BJ (cell line): ENCODE results near the gene DNAH12. TPM values are rescaled to one million over a fixed set of nuclear protein-coding genes. Genes with fewer than 3 reads are reported as not detected.
"Not testable (repeated sequence)": the region's sequence is repeated elsewhere in the genome, so short reads cannot be mapped to it uniquely, and the experiment has no call there.

ENCODE experiments used
- CTCF ChIA-PET: fragments of 350-600 bp; formaldehyde crosslinking; extraction: SDS; loops from one replicate; lab custom pipeline; 2021; ENCODE audit warnings: antibody characterized with exemption, inconsistent platforms; lab: Yijun Ruan, JAX
- POLR2A ChIA-PET: fragments of 300-600 bp; sonication (Branson Sonifier 250); formaldehyde crosslinking; extraction: SDS; loops from one replicate; lab custom pipeline; 2021; ENCODE audit warnings: antibody characterized with exemption; lab: Charles Lee
- DNase-seq: peaks from one replicate; pipeline ENCODE4 v3.0.0-alpha.2; 2011; ENCODE audit warnings: low read depth
- H3K27me3 ChIP-seq: 2 replicates; pipeline ENCODE4 v1.6.0; 2011; ENCODE audit warnings: low read length; ENCODE audit not compliant: control insufficient read depth, insufficient read depth
- H3K36me3 ChIP-seq: 2 replicates; pipeline ENCODE4 v1.5.1; 2011; ENCODE audit warnings: low read length; ENCODE audit not compliant: control insufficient read depth, insufficient read depth
- H3K4me3 ChIP-seq: 2 replicates; pipeline ENCODE4 v1.5.1; 2011; ENCODE audit warnings: low read depth, mild to moderate bottlenecking, control low read depth, low read length
- CTCF ChIP-seq: IDR thresholded peaks from 2 replicates; pipeline ENCODE4 v1.5.1; 2011; ENCODE audit warnings: low read depth, mild to moderate bottlenecking, control low read depth, inconsistent platforms, low read length, moderate library complexity; ENCODE audit not compliant: insufficient read depth
- polyA plus RNA-seq: library from polyadenylated mRNA; depleted of rRNA; stranded (reverse); fragments of >200 nt; gene quantifications from 2 replicates; pipeline ENCODE4 v1.2.3, GENCODE V29; 2011

DNAH12 gene
- polyA plus RNA-seq, 1 experiment = not detected

- Histone ChIP-seq H3K4me3 (no peak overlapping the region), H3K36me3 (no peaks in the 10 kb centered on the region), H3K27me3 (no peaks in the 10 kb centered on the region; the same call in 1 of the 2 replicates)
- POLR2A ChIA-PET = no interaction called here
- no peak for TF ChIP-seq CTCF
- CTCF ChIA-PET = no interaction called here
- DNase-seq = no peak
Measured at GRCh38 chr3:57314204-57314603, 229.9 kb downstream of the DNAH12 start.

- DNase-seq = no peak
- TF ChIP-seq CTCF = no peak
- no peak overlapping the region for H3K4me3 ChIP-seq
- CTCF ChIA-PET = interaction anchor here (0.6 kb wide), 1 partner anchor 12 kb away, joined by 3 read pairs; no protein-coding TSS in a partner anchor
- H3K36me3 ChIP-seq = no peaks in the 10 kb centered on the region
- no peaks in the 10 kb centered on the region; the same call in 1 of the 2 replicates for H3K27me3 ChIP-seq
- POLR2A ChIA-PET = no interaction called here
Measured at GRCh38 chr3:57309769-57310360, 234.3 kb downstream of the DNAH12 start.

- H3K36me3 ChIP-seq, H3K27me3 ChIP-seq, H3K4me3 ChIP-seq, POLR2A ChIA-PET, CTCF ChIA-PET: not testable (repeated sequence)
- DNase-seq = peak; percentile 41
Measured at GRCh38 chr3:57303520-57303919, 240.6 kb downstream of the DNAH12 start.

- no peak overlapping the region for H3K4me3 ChIP-seq
- H3K27me3 ChIP-seq = no peaks in the 10 kb centered on the region
- CTCF ChIA-PET = no interaction called here
- H3K36me3 ChIP-seq = no peaks in the 10 kb centered on the region
- POLR2A ChIA-PET = no interaction called here
- no peak for TF ChIP-seq CTCF
- DNase-seq = no peak
Measured at GRCh38 chr3:57298041-57298440, 246.1 kb downstream of the DNAH12 start.

- CTCF ChIA-PET = interaction anchor here (0.6 kb wide), 1 partner anchor 19 kb away, joined by 3 read pairs; no protein-coding TSS in a partner anchor
- no peak for TF ChIP-seq CTCF
- POLR2A ChIA-PET = interaction anchor here (0.6 kb wide), 1 partner anchor 10 kb away, joined by 4 read pairs; no protein-coding TSS in a partner anchor
Measured at GRCh38 chr3:57292897-57293526, 251.1 kb downstream of the DNAH12 start.

More at GRCh38 chr3:57292897-57293526, 251.1 kb downstream of the DNAH12 start:
- Histone ChIP-seq H3K36me3 (no peaks in the 10 kb centered on the region), H3K27me3 (no peaks in the 10 kb centered on the region), H3K4me3 (no peak overlapping the region)
- no peak for DNase-seq
